NCI-H1694 (cell line): ENCODE data around the gene COL4A4.
"Not testable (repeated sequence)": the region's sequence is repeated elsewhere in the genome, so short reads cannot be mapped to it uniquely, and the experiment has no call there.

ENCODE experiments used
- DNase-seq: peaks from one replicate; lab custom pipeline; 2025; lab: John Stamatoyannopoulos, UW

Gene COL4A4

DNA sequence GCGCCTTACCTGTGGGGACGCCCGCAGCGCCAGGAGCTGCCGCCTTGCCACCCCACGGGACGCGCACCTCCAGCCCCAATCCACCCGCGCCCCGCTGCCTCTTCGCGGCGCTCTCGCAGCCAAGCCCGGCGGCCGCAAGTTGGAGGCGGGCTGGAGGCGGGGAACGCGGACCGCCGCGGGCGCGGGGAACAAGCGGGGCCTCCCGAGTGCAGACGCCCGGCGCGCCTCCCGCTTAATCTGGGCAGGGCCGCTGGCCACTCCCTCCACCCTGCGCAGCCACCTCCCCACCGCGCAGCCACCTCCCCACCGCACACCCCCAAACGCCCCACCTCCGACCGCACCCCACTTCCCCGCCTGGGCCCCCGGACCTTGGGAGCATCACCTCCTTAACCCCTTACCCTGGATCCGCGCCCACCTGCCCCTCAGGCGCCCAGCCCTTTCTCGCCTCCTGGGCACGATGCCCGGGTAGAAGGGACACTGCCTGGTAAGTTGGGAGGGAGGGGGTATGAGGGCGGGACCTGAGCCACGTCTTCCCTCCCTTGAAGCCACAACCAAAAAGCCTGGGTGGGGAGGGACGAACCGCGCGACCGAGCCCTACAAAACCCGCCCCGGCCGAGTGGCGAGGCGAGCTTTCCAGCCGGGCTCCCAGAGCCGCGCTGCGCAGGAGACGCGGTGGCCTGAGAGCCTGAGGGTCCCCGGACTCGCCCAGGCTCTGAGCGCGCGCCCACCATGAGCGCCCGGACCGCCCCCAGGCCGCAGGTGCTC is at the start of gene COL4A4, which contains the start of gene COL4A3:
Gene COL4A4 (minus strand): TSS at position 208 of the 765 bp plus-strand sequence. CDS start 16,722 bp downstream, outside the sequence.
Gene COL4A3 (plus strand): TSS at position 627 of the 765 bp plus-strand sequence. CDS start 103 bp downstream, at position 730.
- no peak for DNase-seq

DNA sequence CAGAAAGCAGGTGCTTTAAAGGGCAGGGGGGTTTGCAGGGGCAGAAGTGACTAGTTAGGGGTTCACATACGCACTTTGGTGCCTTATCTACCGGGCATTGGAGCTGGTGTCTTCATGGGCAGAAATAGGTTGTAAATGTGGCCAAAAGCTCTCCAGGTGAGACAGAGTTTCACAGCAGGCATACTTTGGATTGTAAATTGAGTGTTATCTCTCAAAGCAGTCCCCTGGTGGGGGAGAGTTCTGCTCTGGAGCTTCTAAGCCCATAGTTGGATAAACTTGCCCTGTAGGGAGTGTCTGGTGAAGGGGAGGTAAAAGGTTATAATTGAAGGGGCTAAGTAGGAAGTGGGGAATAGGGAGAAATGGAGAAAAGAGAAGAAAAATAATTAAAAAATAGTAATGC is 43.6 kb upstream of the COL4A4 start:
- no peak for DNase-seq

DNA sequence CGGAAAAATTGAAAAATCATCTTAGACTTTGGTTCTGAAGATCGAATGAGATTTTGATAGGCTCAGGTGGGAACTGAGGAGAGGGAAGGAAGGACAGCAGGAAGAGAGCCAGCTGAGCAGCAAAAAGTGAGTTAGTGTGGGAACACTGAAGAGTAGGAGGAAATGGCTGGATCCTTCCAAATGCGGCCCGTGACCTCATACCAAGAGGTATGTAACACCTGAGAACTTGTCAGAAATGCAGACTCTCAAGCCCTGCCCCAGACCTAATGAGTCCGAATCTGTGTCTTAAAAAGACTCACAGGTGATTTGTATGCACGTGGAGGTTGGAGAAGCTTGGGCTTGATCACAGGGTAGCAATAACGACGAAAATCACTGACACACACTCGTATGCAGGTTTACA is 42.4 kb upstream of the COL4A4 start:
- no peak for DNase-seq

DNA sequence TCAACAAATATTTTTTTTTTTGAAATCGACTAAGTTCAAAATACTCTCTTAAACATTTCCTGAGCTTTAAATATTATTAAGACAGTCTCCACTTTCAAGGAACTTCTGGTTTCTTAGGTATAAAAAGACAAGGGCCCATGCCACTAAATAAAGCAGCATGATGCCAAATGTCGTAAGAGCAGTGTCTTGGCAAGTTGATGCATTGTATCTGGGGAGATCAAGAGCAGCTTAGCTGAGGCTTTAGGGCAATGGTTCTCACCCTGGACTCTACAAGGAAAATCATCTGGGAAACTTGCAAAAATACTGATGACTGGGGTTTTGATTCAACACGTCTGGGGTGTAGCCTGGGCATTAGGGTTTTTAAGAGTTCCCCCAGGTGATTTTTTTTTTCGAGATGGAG is 41.7 kb upstream of the COL4A4 start:
- no peak for DNase-seq

DNA sequence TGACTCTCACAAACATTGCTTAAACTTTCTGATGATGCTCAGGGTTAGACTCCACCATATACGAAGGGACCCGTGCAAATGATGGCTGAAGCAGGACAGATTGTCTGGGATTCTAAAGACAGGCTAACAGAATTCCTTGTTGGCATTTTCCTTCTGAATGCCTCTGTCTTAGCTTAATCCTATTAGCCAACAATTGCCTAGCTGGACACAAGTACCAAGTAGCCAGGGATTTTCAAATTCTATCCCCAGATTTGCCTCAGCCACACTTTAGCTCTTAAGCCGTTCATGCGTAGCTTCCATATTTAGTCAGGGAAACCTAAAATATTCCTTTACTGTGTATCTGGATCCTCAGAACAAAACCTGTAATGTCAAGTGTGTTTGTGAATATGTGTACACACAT is 40.4 kb upstream of the COL4A4 start:
- no peak for DNase-seq

DNA sequence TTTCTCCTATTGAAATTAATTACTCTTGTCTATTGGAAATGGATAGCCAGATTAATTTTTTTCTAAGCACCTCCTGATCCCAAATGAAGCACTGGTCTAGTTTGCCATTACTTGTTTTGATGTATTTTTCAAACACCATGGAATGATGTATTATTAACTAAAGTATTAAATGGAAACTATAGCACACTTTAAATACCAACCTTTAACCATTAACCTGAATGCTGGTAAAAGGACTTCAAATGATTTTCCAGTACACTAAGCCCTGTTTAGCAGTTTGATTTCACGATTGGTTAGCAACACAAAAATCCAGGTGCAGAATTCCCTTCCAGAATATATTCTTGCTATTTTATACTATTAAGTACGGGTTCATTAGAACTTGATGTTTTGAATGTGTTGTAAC is 37.8 kb upstream of the COL4A4 start:
- DNase-seq, result no peak

DNA sequence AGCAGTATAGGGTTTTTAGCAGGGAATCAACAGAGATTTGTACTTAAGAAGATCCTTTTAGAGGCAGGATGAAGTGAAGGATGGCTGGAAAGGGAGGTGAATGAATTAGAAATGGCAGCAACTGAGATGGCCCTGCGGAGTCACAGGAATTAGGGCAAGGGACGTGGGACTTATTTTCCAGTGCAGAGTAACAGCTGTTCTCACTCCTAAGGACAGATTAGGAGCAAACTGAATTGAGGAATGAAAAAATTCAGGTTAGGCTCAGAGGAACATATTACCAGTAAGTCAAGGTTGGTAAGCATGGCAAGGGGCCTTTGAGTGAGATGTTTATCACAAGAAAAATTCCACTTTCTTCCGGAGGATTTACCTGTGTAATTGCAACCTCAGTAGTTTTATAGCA is 34.9 kb upstream of the COL4A4 start:
- no peak for DNase-seq

DNA sequence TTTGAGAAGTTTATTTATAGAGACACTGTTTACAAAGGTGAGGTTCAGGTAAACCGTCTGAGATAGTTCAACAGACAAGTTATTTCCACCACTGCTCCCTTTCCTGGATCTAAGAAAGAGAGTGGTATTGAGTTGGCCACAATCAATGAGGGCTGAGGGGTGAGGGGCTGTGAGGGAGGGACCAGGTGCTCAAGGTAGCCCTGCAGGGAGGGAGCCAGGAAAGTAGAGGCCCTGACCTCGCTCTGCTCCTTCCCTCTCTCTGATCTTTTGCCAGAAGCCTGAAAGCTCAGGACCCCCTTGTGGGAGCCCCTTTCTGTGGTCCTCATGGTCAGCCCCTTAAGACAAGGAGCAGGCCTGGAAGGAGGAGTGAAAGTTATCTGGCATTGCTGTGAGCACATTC is 30.2 kb upstream of the COL4A4 start:
- DNase-seq, result no peak

DNA sequence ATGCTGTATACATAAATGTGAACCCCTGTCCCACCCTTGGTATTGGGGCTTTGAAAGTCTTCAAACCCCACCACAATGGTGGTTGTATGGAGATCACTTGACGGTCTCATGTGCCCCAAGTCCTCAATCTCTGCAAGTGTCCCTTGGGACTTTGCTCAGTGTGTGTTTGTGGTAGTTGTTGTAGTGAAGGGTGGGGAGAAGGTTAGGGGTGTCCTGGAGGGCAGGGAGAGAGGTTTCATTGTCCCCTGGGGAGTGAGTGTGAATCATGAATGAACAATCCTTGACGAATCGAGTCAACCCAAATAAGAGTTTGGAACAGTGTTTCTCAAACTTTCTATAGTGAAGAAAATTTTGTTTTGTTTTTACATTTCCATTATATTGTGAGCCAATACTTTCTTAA is 28.5 kb upstream of the COL4A4 start:
- DNase-seq, result no peak

DNA sequence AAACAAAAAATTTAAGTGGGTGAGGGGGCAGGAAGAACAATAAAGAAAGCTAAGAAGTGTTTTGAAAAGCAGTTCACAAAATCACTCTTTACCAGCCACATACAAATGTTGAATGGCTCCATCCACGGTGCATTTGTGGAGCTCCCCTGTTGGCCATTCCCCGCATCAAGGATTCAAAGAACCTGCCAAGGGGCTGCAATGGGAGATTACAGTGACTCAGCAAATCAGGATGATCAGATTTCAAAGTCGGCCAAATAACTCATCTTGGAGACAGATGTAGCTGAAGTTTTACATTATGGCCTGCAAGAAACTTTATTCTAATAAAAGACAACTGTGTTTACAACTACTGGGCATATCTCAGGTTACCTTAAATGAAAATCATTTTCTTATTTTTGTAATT is 27.4 kb upstream of the COL4A4 start:
- DNase-seq, result no peak

DNA sequence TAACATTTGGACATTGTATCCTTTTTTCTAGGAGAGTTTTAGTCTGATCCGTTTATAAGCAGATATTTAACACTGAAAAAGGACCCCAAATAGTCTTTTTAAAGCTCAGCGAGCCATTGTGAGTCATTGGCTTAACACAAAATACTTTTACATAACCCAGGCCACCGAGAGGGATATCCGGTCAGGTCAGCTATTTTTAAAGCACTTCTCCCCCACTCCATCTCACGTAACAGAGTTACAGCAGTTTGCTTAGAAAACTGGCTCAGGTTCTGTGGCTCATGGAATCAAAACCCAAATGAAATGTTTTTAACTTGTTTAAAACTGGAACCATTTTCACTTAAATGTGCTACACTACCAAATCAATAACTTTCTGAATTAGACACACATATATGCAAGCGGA is 24.3 kb upstream of the COL4A4 start:
- DNase-seq, result no peak

DNA sequence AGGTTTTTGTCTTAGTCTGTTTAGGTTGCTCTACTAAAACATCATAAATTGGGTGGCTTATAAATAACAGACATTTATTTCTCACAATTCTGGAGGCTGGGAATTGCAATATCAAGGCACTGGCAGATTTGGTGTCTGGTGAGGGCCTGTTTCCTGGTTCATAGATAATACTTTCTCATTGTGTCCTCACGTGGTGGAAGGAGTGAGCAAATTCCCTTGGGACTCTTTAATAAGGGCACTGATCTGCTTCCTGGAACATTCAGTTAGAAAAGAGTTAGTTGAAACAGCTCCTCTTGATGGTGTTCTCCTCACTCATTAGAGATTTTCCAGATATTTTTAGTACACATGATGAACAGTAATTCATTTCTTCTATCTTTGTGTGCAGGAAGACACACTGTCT is 22.7 kb upstream of the COL4A4 start:
- DNase-seq, result no peak

DNA sequence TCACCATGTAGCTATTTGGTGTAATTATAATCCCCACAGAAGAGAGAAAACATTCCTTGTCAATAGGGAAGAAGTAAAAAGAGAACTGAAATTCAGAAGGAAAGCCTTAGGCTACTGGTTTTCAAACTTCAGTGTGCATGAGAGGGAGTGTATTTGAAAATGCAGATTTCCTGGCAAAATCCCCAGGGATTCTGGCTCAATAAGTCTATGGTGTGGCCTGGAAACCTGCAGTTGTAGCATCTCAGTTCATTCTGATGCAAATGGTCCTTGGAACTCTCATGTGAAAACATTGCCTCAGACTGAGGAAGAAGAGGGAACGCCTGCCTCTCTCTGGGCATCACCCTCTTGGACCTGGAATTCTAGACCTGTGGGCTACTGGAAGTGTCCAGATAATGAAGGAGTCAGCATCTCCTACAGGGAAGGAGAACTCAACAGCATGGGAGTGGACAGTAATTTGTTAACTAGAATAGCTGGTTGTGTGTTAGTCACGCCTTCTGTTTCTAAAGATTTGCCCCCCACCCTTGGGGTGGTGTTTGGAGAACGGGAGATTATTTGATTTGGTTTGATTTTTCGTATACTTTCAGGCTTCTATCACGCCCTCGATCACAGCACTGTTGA is 21.7 kb upstream of the COL4A4 start:
- no peak for DNase-seq

DNA sequence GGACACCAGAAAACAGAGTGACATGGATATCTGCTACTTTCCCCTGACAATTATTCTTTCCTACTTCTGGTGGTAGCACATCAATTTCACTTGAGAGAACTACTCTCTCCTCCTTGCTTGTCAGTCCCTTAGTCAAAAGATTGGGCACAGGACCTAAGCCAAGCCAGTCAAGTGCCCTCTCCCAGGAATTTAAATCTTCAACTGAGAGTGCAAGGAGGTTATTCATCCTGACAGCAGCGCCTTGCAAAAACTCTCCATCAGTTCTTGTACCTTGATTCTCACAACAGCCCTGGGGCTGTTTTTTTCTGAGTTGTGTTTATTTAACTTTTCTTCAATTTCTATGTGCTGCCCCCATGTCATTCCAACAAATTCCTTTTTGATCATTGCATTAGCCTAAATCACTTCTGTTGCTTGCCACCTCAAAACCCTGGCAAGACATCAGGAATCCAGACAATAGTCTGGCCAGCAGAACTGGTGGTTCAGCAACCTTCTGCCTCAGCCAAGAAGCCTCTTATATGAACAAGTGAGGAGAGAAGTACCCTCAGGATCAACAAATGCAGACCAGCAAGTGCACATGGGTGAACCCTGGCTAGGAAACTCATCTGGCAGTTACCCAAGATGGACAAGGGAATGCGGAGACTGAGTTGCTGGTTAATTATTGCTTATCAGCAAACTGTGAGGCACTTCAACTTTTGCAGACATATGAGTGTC is 19.8 kb upstream of the COL4A4 start:
- no peak for DNase-seq

DNA sequence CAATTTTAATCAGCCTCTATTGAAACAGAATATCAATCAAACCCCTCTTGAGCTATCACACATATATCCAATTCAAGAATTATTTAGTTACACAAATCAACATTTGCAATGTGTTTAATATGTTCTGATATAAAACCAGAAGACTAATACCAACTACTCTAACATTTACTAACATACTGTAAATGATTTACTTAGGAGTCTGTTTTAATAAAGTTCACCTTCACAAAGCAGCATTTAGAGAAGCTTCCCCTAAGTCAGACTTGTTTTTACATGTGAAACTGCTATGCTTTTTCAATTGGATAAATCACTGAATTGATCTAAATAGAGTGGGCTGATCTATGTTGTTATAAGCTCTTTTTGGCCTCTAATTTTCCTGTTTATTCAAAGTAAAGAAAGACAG is 18.8 kb upstream of the COL4A4 start:
- no peak for DNase-seq

DNA sequence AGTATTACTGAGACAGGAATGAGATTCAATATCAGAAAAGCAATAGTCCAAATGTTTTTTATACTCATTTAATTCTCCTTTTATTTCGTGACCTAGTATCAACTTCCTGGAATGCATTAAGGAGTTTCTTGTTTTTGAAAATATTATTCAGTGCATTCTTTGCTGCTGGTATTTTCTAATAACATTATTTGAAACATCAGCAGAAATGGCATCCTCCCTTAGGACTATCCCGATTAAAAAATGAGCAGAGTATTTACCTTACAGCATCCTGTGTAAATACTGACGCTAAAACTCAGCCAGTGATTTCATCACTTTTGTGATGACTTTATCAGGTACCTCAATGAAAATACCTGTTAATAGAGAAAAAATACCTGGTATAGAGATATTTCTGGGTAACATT is 16.8 kb upstream of the COL4A4 start:
- no peak for DNase-seq

DNA sequence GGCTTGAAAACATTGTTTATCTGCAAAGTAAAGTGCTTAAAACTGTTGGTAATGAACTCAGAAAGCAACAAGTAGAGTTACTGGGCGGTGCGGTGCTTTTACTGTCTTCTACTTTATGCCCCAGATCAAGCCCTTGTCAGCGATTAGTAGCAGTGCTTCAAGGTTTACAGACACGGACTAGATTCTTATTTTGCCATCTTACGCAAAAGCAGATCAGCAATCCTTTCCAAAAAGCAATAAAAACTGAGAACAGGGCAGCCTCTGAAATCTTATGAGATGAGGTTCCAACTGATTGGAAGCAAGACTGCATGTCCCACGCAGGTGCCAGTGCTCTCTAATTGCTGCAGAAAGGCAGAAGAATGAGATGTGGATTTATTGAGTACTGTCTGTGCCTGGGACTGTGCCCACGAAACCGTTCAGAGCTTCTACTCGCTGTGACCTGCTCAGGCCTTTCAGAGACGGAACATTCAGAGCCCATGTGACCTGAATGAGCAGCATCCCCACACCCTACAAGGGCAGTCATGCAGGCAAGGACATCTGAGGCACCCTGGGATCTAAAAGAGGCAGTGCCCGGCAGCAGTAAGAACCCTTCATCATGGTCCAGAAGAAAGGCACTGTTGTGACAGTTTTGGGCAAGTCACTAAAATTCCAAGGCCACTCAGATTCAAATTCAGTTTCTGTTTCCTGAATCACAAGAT is 16.1 kb upstream of the COL4A4 start:
- DNase-seq, result no peak

DNA sequence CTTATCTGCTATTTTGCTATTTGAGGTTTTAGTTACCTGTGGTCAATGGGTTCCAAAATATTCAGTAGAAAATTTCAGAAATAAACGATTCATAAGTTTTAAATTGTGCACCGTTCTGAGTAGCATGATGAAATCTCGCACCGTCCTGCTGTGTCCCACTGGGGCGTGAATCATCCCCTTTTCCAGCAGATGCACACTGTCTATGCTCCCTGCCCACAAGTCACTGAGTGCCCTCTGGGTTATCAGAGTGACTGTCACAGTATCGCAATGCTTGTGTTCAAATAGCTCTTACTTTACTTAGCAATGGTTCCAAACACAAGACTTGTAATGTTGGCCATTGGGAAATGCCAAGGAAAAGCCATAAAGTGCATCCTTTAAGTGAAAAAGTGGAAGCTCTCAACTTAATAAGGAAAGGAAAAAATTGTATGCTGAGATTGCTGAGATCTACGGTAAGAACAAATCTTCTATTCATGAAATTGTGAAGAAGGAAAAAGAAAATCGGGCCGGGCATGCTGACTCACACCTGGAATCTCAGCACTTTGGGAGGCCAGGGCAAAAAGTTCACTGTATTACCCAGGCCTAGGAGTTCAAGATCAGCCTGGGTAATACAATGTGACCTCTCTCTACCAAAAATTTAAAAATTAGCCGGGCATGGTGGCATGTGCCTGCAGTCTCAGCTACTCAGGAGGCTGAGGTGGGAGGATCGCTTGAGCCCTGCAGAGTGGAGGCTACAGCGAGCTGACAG is 13.8 kb upstream of the COL4A4 start:
- no peak for DNase-seq

DNA sequence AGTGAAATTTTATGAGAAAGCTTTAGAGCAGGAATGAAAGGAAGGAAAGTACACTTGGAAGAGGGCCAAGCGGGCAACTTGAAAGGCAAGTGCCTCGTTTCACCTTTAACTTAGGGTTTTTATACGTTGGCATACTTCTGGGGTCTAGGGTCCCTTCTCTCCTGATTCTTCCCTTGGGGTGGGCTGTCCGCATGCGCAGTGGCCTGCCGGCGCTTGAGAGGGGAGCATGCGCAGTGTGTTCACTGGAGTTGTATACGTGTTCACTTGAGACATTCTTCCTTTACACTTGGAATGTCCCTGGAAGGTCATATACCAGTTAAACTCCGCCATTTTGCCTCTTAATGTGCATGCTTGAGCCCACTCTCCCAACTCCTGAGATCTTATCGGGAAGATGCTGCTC is 7.8 kb upstream of the COL4A4 start:
- not testable (repeated sequence) for DNase-seq

DNA sequence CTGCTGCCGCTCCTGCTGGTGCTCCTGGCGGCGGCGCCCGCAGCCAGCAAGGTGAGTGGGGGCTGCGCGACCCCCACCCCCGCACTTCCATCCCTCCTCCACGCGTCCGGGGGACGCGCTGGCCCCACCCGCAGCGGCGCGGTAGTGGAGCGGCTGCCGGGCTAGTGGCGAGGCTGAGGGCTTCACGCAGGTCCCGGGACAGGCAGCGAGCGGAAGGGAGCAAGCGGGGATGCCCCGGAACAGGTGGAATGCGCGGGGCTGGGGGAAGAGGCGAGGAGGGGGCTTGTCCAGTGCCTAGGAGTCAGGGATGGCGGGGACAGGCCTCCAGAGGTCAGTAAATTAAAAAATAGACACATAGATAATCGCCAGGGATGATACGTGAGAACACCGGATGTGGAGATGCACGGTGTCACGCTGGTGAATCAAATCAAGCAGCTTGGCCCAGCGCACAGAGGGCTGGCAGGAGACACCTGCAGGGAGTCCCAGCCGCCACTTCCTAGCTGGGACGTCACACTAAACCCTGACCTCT is 822 bp upstream of the COL4A4 start:
- DNase-seq, result no peak

DNA sequence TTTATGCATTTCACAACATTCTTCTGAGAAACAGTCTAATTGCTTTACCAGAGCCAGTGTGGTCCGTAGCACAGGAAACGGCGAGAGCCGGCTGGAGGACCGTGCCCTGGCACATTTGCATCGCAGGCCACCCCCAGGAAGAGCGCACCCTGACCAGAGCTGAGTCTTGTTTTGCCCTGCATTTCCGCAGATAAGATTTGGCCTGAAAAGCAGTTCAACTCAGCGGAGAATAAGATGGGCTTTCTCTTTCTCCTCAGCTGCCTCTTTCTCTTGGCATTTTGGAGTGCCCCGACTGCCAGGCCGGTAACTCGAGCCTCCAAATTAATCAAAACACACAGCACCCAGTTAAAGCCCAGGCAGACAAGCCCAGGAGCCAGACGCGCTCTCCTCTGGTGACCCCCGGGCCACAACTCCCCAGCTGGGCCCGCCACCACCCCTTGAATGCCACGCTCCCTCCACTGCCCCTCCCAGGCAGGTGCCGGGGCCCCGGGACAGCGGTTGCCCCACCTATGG is 464 bp downstream of the COL4A4 start:
- DNase-seq, result no peak
